ENCODE results near the gene TP53RK. TPM values are rescaled to one million over a fixed set of nuclear protein-coding genes. Genes with fewer than 3 reads are reported as not detected.

TP53RK gene
- total RNA-seq, 1 experiment from 2014 or later, result 21.5 TPM

DNA sequence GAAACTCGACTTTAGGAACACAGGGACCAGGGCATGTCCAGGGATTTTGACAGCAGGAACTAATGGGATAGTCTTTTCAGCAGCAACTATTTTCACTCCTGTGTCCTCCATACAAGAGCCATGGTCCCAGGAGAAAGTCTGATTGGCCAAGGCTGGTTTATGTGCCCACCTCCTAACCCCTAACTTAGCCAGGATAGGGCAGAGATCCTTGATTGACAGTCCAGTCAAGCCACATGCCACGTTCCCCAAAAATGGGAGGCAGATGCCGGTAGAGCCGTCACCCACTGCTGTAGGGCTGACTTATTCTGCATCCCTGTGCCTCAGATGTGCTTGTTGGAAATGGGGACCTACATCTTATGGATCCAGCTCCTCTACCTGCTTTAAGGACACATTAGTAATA lies 42.5 kb upstream of the TP53RK start:
- Histone ChIP-seq H2BK15ac (ENCODE audit: low read depth, low read length) (no peak overlapping the region), H3K27me3 (ENCODE audit: insufficient read depth, low read length) (no peaks in the 10 kb centered on the region)
- no CpG with 5 or more reads among the region's 4 CpGs for WGBS (ENCODE audit: extremely low coverage, insufficient read length, low lambda C conversion rate)

More for the DNA sequence above, 42.5 kb upstream of the TP53RK start:
- H3K9me3 ChIP-seq (ENCODE audit: control insufficient read depth, low read depth, low read length), result no peaks in the 10 kb centered on the region
- no peak overlapping the region for H3K56ac ChIP-seq (ENCODE audit: insufficient read length, low read depth, low read length)
- no peak overlapping the region for H3T11ph ChIP-seq (ENCODE audit: low read length)
- no peak overlapping the region for H3K18ac ChIP-seq (ENCODE audit: insufficient read length, low read depth, low read length)
- Mint-ChIP-seq H3K9me3 (no peaks in the 10 kb centered on the region; a peak in 1 of 5 replicates), H3K4me3 (no peak overlapping the region), H3K36me3 (ENCODE audit: insufficient read depth in 1 of 3, low read depth in 3 of 3) (peaks cover 4 to 23% (median 22%) of the 10 kb centered on the region in 3 experiments; a peak in 3 of 7 replicates), H3K27ac (peak overlapping the region in 1 of 3 experiments; percentile 68; a peak in 2 of 7 replicates), H3K27me3 (ENCODE audit: low read depth) (no peaks in the 10 kb centered on the region; the same call in 1 of the 2 replicates), H3K4me1 (peaks cover under 1 to 2% of the 10 kb centered on the region in 2 experiments; a peak in 3 of 4 replicates)
- no peaks in the 10 kb centered on the region for H3K79me1 ChIP-seq (ENCODE audit: insufficient read depth, low read depth, low read length, poor library complexity, severe bottlenecking)
- H2BK20ac ChIP-seq (ENCODE audit: low read depth, low read length, poor library complexity, severe bottlenecking), result no peak overlapping the region
- no peaks in the 10 kb centered on the region for H3K79me2 ChIP-seq (ENCODE audit: insufficient read depth, low read length)
- no peak overlapping the region for H3K9ac ChIP-seq (ENCODE audit: extremely low read depth, insufficient read length, low read length)
- H3K23ac ChIP-seq (ENCODE audit: insufficient read length, low read depth, low read length), result no peak overlapping the region
- H4K5ac ChIP-seq (ENCODE audit: insufficient read length, low read depth, low read length), result no peak overlapping the region
- no peak overlapping the region for H2BK120ac ChIP-seq (ENCODE audit: low read depth, low read length, poor library complexity, severe bottlenecking)
- H4K91ac ChIP-seq (ENCODE audit: insufficient read length, low read depth, low read length), result no peak overlapping the region
- DNase-seq, result peak; percentile 34
- no peak overlapping the region for H2AK5ac ChIP-seq (ENCODE audit: insufficient read length, low read length)
- H2BK5ac ChIP-seq (ENCODE audit: insufficient read length, low read length), result no peak overlapping the region
- no peaks in the 10 kb centered on the region for H4K20me1 ChIP-seq (ENCODE audit: control insufficient read depth, insufficient read depth, insufficient read length)
- no peaks in the 10 kb centered on the region for H3K4me1 ChIP-seq (ENCODE audit: insufficient read depth, low read length)
- TF ChIP-seq, protein P1, sequence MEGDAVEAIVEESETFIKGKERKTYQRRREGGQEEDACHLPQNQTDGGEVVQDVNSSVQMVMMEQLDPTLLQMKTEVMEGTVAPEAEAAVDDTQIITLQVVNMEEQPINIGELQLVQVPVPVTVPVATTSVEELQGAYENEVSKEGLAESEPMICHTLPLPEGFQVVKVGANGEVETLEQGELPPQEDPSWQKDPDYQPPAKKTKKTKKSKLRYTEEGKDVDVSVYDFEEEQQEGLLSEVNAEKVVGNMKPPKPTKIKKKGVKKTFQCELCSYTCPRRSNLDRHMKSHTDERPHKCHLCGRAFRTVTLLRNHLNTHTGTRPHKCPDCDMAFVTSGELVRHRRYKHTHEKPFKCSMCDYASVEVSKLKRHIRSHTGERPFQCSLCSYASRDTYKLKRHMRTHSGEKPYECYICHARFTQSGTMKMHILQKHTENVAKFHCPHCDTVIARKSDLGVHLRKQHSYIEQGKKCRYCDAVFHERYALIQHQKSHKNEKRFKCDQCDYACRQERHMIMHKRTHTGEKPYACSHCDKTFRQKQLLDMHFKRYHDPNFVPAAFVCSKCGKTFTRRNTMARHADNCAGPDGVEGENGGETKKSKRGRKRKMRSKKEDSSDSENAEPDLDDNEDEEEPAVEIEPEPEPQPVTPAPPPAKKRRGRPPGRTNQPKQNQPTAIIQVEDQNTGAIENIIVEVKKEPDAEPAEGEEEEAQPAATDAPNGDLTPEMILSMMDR (conservative IDR thresholded peaks at IDR 0.05), result no peak
- no peaks in the 10 kb centered on the region for H3K23me2 ChIP-seq (ENCODE audit: insufficient read length, low read depth, low read length, poor library complexity, severe bottlenecking)
- no peak overlapping the region for H4K8ac ChIP-seq (replicated peaks; ENCODE audit: insufficient read length, low read depth, low read length)
- H3K14ac ChIP-seq (ENCODE audit: insufficient read depth, low read length), result no peak overlapping the region
- no peak overlapping the region for H3K4me2 ChIP-seq (ENCODE audit: insufficient read depth, insufficient read length, low read length)
- H3K4ac ChIP-seq (ENCODE audit: low read depth, low read length), result no peak overlapping the region
- no peak overlapping the region for H2AFZ ChIP-seq (ENCODE audit: low read length)
- no peak overlapping the region for H3K27ac ChIP-seq (ENCODE audit: insufficient read length, low read depth, low read length)
- no peak overlapping the region for H2BK12ac ChIP-seq (ENCODE audit: insufficient read length, low read depth, low read length)
